ENCODE data around the gene PTPRC. TPM values are rescaled to one million over a fixed set of nuclear protein-coding genes. Genes with fewer than 3 reads are reported as not detected.

The PTPRC gene
- total RNA-seq, 2 donors from 2014 or later: 27.1 to 86.8 TPM

DNA sequence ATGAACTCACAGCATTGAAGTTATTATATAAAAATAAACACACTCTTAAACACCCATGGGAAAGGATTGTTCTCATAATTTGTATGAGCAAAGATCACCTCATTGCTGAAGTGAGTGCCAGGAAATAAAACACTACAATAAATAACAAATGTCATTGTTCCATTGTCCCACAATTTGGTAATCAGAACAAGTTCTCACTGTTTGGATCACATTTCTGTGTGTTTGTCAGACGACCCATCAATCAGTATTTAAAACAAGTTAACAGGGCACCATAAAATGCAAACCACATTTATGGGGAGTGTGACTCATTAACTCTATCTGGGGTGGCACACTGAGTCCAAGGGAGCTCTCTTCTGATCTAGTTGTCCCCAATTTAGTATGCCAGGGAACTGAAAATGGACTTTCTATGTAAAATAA, 124.5 kb downstream of the PTPRC start:
- Histone ChIP-seq H3K9me3 (no peaks in the 10 kb centered on the region), H3K27me3 (replicated peaks; ENCODE audit: insufficient read depth) (no peaks in the 10 kb centered on the region), H3K36me3 (no peaks in the 10 kb centered on the region), H3K4me3 (no peak overlapping the region), H3K27ac (no peak overlapping the region), H3K4me1 (ENCODE audit: control insufficient read depth in 1 of 2, low read depth in 2 of 2) (no peaks in the 10 kb centered on the region)
- ATAC-seq (ENCODE audit: insufficient number of reproducible peaks, low FRiP score, low read depth): no peak
- no peak for DNase-seq (ENCODE audit: low spot score)
- TF ChIP-seq, protein P1, sequence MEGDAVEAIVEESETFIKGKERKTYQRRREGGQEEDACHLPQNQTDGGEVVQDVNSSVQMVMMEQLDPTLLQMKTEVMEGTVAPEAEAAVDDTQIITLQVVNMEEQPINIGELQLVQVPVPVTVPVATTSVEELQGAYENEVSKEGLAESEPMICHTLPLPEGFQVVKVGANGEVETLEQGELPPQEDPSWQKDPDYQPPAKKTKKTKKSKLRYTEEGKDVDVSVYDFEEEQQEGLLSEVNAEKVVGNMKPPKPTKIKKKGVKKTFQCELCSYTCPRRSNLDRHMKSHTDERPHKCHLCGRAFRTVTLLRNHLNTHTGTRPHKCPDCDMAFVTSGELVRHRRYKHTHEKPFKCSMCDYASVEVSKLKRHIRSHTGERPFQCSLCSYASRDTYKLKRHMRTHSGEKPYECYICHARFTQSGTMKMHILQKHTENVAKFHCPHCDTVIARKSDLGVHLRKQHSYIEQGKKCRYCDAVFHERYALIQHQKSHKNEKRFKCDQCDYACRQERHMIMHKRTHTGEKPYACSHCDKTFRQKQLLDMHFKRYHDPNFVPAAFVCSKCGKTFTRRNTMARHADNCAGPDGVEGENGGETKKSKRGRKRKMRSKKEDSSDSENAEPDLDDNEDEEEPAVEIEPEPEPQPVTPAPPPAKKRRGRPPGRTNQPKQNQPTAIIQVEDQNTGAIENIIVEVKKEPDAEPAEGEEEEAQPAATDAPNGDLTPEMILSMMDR (IDR thresholded peaks at IDR 0.05): no peak

DNA sequence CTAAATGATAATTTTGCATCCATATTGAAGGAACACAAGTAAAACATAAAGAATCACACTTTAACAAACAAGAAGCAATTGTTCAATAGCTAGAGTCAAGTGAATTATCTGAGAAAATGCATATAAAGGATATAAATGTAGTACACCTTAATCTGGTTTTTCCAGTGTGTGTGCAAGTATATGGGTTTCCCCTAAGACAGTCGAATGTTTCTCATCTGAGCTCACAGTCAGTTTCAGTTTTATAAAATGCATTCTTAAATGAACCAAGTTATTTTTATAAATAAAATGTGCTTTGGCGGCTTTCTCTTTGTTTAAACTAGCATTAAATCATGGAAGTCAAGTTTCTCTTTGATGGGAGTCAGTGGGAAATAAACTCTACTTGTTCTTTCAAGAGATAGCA, 125.9 kb downstream of the PTPRC start:
- H3K27ac ChIP-seq: no peak overlapping the region
- no peaks in the 10 kb centered on the region for H3K4me1 ChIP-seq (ENCODE audit: control insufficient read depth in 1 of 2, low read depth in 2 of 2)
- no peak for DNase-seq (ENCODE audit: low spot score)
- no peak overlapping the region for H3K4me3 ChIP-seq
- TF ChIP-seq, protein P1 (IDR thresholded peaks at IDR 0.05): no peak
- H3K36me3 ChIP-seq: no peaks in the 10 kb centered on the region
- ATAC-seq (ENCODE audit: insufficient number of reproducible peaks, low FRiP score, low read depth): no peak
- H3K9me3 ChIP-seq: no peaks in the 10 kb centered on the region
- no peaks in the 10 kb centered on the region for H3K27me3 ChIP-seq (replicated peaks; ENCODE audit: insufficient read depth)

DNA sequence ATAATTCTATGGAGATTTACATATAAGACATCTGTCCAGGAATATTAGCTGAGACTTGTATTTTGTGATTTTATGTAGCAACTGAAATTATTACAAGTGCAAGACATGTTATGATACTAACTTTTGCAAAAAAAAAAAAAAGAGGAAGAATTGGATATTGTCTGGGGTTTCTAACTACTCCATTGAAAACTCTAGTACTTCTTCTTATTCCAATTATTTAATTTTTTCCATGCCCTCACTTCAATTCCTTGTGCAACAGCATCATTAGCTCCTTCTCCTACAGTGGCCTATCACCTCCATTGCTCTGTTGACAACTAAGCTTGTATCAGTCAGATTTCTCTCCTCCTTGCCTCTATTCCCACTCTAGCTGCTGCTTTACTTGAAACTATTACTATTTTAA, 126.6 kb downstream of the PTPRC start:
- no peak for DNase-seq (ENCODE audit: low spot score)
- Histone ChIP-seq H3K4me3 (no peak overlapping the region), H3K27me3 (replicated peaks; ENCODE audit: insufficient read depth) (no peaks in the 10 kb centered on the region), H3K27ac (no peak overlapping the region), H3K9me3 (no peaks in the 10 kb centered on the region), H3K36me3 (no peaks in the 10 kb centered on the region), H3K4me1 (ENCODE audit: control insufficient read depth in 1 of 2, low read depth in 2 of 2) (no peaks in the 10 kb centered on the region)
- ATAC-seq (ENCODE audit: insufficient number of reproducible peaks, low FRiP score, low read depth): no peak
- TF ChIP-seq, protein P1 (IDR thresholded peaks at IDR 0.05): no peak

DNA sequence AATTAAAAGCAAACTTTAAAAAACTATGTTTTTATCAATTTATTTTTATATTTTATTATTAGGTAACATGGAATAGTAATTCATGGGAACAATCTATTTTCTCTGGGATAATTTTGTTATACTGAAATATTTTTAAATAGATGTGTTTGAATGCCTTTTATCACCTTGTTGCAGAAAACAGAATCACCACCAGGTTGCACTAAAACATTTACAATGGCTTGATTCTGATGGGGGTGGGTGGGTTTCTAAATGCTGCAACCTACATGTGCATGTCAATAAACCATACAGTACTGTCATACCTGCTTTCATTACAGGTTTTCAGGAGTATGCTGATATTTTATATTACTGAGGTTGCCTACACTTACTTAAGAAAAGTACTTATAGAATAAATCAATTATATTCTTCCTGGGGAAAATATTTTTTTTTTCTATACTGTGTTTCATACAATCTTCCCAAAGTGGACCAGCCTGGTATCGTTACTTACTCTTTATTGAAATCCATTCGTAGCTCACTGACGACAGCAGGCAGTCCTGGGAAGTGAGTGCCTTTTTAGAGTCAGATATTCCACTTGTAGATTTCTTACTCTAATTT, 132.8 kb downstream of the PTPRC start:
- ATAC-seq (ENCODE audit: insufficient number of reproducible peaks, low FRiP score, low read depth): no peak
- Histone ChIP-seq H3K36me3 (no peaks in the 10 kb centered on the region), H3K9me3 (no peaks in the 10 kb centered on the region), H3K27me3 (replicated peaks; ENCODE audit: insufficient read depth) (no peaks in the 10 kb centered on the region), H3K4me3 (no peak overlapping the region), H3K4me1 (ENCODE audit: control insufficient read depth in 1 of 2, low read depth in 2 of 2) (no peaks in the 10 kb centered on the region), H3K27ac (no peak overlapping the region)
- TF ChIP-seq, protein P1 (IDR thresholded peaks at IDR 0.05): no peak
- no peak for DNase-seq (ENCODE audit: low spot score)

DNA sequence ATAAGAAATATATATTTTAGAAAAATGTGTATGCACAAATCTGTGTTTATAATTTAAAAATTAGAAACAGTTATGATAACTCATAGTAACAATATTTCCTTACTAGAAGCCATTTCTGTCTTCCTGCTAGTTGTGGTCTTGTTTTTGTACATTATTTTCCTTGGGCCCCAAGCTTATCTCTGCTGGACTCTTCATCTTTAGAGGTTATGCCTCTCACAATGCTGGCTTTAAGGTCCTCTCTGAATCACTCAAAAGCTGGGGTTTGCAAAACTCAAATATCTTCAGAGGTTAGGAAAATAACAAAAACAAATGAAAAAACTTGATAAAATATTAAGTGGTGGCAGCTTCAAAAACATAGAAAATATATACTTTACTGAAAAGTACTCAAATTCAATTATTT, 133.8 kb downstream of the PTPRC start:
- ATAC-seq (ENCODE audit: insufficient number of reproducible peaks, low FRiP score, low read depth) (no peak), DNase-seq (ENCODE audit: low spot score) (no peak)
- Histone ChIP-seq H3K9me3 (no peaks in the 10 kb centered on the region), H3K4me1 (ENCODE audit: control insufficient read depth in 1 of 2, low read depth in 2 of 2) (no peaks in the 10 kb centered on the region), H3K36me3 (no peaks in the 10 kb centered on the region), H3K4me3 (no peak overlapping the region), H3K27me3 (replicated peaks; ENCODE audit: insufficient read depth) (no peaks in the 10 kb centered on the region), H3K27ac (no peak overlapping the region)
- TF ChIP-seq, protein P1 (IDR thresholded peaks at IDR 0.05): no peak
